Lower leg skin (tissue), 3 donors: ENCODE results near the gene SHROOM2.

ENCODE experiments used
- POLR2A ChIP-seq, 2 donors: fragments of 450-650 bp; IDR thresholded peaks; one replicate each; pipeline ENCODE4 v1.6.1; 2016 to 2017; ENCODE audit warnings: antibody characterized with exemption in 2 of 2, mild to moderate bottlenecking in 1 of 2, moderate library complexity in 1 of 2
- TF ChIP-seq, protein P1 (sequence below), 3 donors: fragments of 450-650 bp; IDR thresholded peaks; one replicate each; pipeline ENCODE4 v1.5.1; 2016; ENCODE audit warnings: antibody characterized with exemption in 3 of 3, mild to moderate bottlenecking in 3 of 3, moderate library complexity in 2 of 3

DNA sequence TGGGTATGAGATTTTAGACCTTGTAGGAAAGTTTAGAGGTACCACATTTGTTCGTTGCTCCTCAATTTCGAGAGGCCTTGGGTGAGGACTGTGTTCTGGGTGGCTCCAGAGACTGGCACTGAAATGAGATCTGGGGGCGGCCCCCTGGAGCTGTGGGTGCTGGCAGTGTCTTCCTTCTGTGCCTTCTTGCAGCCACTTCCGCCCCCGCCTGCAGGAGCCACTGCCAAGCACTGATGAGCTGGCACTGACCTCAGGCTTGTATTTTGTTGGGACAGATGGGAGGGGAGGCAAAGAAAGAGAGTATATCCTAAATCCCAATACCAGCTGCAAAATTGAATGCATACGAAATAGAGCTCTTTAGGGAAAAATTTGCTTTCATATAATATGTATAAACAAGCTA lies 116.4 kb downstream of the SHROOM2 start:
- TF ChIP-seq POLR2A (IDR thresholded peaks at IDR 0.05): no peak
- TF ChIP-seq, protein P1, sequence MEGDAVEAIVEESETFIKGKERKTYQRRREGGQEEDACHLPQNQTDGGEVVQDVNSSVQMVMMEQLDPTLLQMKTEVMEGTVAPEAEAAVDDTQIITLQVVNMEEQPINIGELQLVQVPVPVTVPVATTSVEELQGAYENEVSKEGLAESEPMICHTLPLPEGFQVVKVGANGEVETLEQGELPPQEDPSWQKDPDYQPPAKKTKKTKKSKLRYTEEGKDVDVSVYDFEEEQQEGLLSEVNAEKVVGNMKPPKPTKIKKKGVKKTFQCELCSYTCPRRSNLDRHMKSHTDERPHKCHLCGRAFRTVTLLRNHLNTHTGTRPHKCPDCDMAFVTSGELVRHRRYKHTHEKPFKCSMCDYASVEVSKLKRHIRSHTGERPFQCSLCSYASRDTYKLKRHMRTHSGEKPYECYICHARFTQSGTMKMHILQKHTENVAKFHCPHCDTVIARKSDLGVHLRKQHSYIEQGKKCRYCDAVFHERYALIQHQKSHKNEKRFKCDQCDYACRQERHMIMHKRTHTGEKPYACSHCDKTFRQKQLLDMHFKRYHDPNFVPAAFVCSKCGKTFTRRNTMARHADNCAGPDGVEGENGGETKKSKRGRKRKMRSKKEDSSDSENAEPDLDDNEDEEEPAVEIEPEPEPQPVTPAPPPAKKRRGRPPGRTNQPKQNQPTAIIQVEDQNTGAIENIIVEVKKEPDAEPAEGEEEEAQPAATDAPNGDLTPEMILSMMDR (IDR thresholded peaks at IDR 0.05): no peak
